ENCODE results near the gene RPS18.
A peak's percentile ranks its signal among the peaks of the same experiment; 100 is the strongest.
"Not testable (repeated sequence)": the region's sequence is repeated elsewhere in the genome, so short reads cannot be mapped to it uniquely, and the experiment has no call there.

The RPS18 gene

GRCh38 chr6:33272275-33273128, 627 bp downstream of the RPS18 start:
- no peak for DNase-seq (ENCODE audit: low read depth)

GRCh38 chr6:33273129-33273923, 1.5 kb downstream of the RPS18 start:
- no peak for DNase-seq (ENCODE audit: low read depth)

DNA sequence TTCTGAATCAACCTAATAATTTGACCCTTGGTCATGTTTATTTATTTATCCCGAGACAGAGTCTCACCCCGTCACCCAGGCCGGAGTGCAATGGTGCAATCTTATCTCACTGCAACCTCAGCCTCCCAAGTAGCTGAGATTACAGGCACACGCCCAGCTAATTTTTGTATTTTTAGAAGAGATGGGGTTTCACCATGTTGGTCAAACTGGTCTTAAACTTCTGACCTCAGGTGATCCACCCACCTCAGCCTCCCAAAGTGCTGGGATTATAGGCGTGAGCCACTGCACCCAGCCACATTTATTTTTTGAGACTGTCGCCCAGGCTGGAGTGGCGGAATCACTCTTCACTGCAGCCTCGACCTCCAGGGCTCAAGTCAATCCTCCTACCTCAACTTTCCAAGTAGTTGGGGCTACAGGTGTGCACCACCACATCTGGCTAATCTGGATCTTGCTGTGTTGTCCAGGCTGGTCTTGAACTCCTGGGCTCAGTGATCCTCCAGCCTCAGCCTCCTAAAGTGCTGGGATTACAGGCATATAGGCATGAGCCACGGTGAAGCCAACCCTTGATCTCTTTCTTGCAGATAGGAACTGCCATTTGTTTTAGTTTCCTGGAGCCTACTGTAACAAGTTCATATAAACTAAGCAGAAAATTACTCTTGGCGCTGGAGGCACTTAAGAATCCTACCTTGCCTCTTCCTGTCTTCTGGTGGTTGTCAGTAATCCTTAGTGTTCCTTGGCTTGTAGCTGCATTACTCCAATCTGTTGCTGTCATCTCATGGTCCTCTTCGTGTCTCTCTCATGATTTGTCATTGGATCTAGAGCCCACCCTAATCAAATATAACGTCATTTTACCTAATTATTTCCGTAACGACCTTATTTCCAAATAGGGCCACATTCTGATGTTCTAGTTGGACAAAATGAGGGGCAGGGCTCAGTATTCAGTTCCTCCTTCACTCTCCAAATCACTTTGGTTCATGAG, 2.3 kb downstream of the RPS18 start:
- no peak for DNase-seq (ENCODE audit: low read depth)

- not testable (repeated sequence) for DNase-seq (ENCODE audit: low read depth)
Observed at GRCh38 chr6:33275795-33276580, 4.1 kb downstream of the RPS18 start.

DNA sequence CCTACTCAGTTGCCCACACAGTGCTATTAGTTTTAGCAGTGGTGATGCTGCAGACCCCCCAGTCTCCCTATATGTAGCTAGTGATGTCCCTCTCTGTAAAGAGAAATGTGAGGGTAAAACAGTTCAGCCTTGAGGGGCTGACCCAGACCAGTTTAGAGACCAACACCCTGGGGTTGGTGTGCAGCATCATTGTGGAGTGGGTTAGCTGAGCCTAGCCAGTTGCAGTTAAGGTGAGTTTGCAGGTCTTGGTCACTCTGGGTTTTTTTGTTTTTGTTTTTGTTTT, 4.6 kb downstream of the RPS18 start:
- no peak for DNase-seq (ENCODE audit: low read depth)

DNA sequence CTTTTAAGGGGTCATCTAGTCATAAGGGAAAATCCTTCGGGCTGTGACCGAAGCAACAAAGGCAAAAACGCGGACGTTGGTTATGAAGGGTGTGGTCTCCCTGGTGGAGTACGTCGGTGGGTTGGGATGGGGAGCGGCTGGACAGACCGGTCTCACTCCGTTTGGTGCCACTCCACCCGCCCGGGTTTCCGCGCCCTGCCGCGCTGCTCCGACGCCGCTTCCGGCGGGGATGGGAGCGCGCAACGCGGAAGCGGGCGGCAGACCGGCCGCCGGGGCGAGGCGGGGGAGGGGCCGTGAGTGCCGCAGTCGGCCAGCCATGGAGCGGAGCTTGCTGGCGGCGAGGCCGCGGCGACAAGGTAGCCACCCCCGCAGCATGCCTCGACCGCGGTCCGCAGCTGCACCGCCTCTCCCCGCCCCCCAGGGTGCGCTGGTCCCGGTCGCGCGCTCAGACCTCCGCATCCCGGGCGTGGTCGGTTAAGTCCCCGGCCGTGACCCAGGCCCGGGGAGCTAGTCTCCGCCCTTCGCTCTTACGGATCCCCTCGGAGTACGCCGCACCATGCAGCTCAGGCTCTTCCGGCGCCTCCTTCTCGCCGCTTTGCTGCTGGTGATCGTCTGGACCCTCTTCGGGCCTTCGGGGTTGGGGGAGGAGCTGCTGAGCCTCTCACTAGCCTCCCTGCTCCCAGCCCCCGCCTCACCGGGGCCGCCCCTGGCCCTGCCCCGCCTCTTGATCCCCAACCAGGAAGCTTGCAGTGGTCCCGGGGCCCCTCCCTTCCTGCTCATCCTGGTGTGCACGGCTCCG, 5.2 kb downstream of the RPS18 start, which contains the start of gene B3GALT4:
Gene B3GALT4, plus strand, starts transcription at position 260 of the 799 bp plus-strand sequence. Its CDS starts 297 bp downstream, at position 557.
- peak; percentile 60 for DNase-seq (ENCODE audit: low read depth)

GRCh38 chr6:33277663-33278391, 6.0 kb downstream of the RPS18 start:
- DNase-seq (ENCODE audit: low read depth), result no peak

GRCh38 chr6:33278392-33278741, 6.5 kb downstream of the RPS18 start:
- no peak for DNase-seq (ENCODE audit: low read depth)

GRCh38 chr6:33278810-33279209, 6.9 kb downstream of the RPS18 start:
- no peak for DNase-seq (ENCODE audit: low read depth)

DNA sequence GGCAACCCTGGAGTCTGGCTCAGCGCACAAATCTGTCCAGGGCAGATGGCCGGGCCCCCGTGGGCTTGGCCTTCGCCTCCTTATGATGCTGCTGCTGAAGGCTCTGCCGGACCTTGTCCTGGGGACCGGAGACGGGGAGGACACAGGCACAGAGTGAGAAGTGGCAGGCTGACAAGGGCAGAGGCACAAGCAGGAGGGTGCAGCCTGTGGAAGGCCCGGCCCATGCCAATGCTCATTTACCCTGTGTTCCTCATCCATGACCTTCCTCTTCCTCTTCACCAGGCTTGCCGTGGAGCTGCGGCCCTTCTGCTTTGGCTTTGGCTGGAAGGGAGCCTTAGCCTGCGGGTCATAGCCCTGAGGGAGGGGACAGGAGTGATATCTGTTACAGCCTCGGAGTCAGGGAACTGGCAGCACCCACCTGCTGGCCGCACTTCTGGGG, 7.4 kb downstream of the RPS18 start:
- DNase-seq (ENCODE audit: low read depth), result no peak

DNA sequence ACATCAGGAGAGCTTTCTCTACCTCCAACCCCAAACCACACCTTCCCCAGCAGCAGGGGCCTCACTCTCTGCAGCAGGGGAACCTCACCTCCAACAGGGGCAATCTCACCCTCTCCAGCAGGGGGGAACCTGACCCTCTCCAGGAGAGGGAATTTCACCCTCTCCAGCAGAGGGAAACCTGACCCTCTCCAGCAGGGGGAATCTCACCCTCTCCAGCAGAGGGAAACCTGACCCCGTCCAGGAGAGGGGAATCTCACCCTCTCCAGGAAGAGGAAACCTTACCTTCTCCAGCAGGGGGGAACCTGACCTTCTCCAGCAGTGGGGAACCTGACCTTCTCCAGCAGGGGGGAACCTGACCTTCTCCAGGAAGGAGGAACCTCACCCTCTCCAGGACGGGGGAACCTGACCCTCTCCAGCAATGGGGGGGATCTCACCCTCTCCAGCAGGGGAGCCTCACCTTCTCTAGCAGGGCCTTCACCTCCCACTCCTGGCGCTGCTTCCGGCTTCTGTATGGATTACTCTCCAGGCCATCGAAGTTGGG, 8.2 kb downstream of the RPS18 start:
- DNase-seq (ENCODE audit: low read depth), result no peak

DNA sequence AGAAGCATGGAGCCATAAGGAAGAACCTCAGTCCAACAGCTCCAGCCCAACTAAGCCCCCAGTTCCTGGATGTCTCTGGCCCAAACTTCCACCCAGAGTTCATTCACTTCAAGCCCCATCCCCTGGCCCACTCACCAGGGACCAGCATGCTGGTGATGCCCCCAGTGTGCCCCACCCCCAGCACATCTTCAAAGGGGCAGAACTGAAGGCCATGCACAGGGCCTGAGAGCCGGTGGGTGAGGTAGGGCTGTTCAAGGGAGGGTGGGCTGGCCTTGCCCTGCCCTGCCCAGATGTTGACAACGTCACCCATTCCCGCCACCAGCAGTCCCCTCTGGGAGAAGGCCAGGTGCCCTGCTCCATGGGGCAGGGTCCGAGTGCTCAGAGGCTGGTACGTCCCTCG, 8.7 kb downstream of the RPS18 start:
- DNase-seq (ENCODE audit: low read depth), result no peak

GRCh38 chr6:33285214-33285613, 13.3 kb downstream of the RPS18 start:
- not testable (repeated sequence) for DNase-seq (ENCODE audit: low read depth)

GRCh38 chr6:33286946-33287914, 15.4 kb downstream of the RPS18 start:
- no peak for DNase-seq (ENCODE audit: low read depth)

DNA sequence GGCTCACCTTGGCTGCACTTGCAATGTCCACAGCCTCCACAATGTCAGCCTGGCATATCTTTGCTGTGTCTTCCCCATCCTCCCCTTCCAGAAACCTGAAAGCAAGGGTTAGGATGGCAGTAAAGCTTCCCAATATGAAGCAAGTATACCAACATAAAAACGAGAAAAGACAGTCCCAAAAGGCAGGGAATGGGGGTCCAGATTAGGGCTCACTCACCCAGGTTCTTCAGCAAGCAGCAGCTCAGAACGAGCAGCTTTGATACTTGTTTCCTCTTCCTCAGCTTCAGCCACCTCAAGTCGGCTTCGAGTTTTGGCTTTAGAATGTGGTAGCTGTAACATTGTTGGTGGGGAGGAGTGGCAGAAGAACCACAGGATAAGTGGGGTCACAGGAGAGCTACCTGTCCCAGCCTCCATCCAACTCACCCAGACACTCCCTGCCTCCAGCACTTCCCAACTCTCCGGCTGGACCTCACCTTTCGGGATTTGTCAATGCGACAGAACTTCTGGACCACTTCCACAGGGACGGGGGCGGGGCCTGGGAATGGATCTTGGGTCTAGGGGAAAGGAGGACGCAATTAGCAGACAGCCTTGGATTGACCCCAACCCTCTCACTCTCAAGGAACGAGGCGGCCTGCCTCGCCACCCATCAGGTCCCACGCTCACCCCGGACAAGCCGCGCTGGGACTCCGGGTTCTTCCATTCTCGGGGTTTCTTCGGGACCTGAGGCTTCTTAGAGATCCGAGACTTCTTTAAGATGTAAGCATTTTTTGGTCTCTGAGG, 16.5 kb downstream of the RPS18 start:
- DNase-seq (ENCODE audit: low read depth), result no peak

GRCh38 chr6:33288921-33289783, 17.3 kb downstream of the RPS18 start, which contains the start of the genes PFDN6 and WDR46:
PFDN6 (plus strand) TSS chr6:33289601; CDS start chr6:33289857, 256 bp downstream.
WDR46 (minus strand) TSS chr6:33289239; CDS start chr6:33289170, 69 bp downstream.
- peak; percentile 75 for DNase-seq (ENCODE audit: low read depth)

Data from T-helper 22 cell (primary cell).